Measurements from ENCODE around the gene PHACTR1. TPM values are rescaled to one million over a fixed set of nuclear protein-coding genes. Genes with fewer than 3 reads are reported as not detected.

Gene PHACTR1
- total and polyA plus RNA-seq, 4 experiments from 2014 or later, result 0.03 to 0.44 (median 0.42) TPM

DNA sequence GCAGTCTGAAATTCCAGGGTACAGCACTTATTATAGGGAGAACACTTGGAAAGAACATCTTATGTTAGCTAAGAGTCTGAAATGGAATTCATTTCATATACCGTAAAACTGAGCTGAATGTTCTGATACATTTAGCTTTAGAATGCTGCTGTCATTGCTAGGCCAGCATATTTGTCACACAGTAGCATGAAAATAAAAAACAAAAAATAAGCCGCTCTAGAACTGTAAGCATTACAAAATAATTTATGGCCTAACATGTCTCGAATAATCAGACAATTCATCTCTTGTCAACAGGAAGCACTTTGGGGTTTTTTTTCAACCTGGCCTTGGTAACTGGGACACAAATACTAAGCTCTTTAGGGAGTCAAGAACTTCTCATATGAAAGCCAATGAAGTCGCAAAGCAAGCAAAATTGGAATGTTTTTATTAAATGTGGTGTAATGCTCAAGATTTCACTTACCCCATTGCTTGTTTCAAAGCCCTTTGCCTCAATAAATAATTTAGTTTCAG, 115.7 kb downstream of the PHACTR1 start:
- Mint-ChIP-seq H3K27me3 (peaks cover 2 to 6% of the 10 kb centered on the region in 2 donors), H3K36me3 (no peaks in the 10 kb centered on the region), H3K4me3 (no peak overlapping the region), H3K27ac (no peak overlapping the region), H3K9me3 (peaks cover 2 to 12% (median 5%) of the 10 kb centered on the region in 8 donors), H3K4me1 (peaks cover 0 to 1% (median 0%) of the 10 kb centered on the region in 4 donors)
- no peaks in the 10 kb centered on the region for H3K4me1 ChIP-seq (ENCODE audit: insufficient read depth, low read length)
- H3K27ac ChIP-seq (ENCODE audit: low read depth, low read length), result no peak overlapping the region
- POLR2A ChIA-PET (ENCODE audit: partially characterized antibody), result no interaction called here
- no peaks in the 10 kb centered on the region for H3K36me3 ChIP-seq (ENCODE audit: insufficient read depth, low read length)
- no peaks in the 10 kb centered on the region for H3K27me3 ChIP-seq (ENCODE audit: insufficient read depth, low read length)
- no peak for DNase-seq
- CTCF ChIA-PET (ENCODE audit: partially characterized antibody), result interaction anchor here (0.8 kb wide), 1 partner anchor 12 kb away, joined by 3 read pairs; no protein-coding TSS in a partner anchor
- H3K9me3 ChIP-seq (ENCODE audit: control insufficient read depth in 1 of 2, low read length in 2 of 2), result no peaks in the 10 kb centered on the region
- no peak overlapping the region for H3K4me3 ChIP-seq (ENCODE audit: low read length in 2 of 2)
- intact Hi-C loops (cut with micrococcal nuclease), result no loop called here

DNA sequence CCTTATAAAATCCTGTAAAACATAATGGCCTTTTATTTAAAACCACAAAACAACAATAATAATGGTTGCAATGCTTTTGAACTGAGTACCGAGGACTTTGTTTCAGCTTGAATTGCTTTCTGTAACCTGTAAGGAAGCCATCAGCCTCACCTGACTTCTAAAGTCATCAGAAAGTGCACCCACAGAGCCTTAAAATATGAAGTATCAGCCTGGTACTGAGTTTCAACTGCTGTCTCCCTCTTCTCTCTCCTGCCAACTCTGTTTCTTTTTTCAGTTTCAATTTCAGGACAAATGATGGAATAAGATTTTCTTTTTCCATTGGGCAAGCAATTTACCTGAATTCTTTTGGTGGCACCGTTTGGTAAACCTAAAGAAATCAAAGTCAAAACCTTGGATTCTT, 119.4 kb downstream of the PHACTR1 start:
- H3K4me3 Mint-ChIP-seq, result no peak overlapping the region
- no peaks in the 10 kb centered on the region for H3K36me3 Mint-ChIP-seq
- no peak for DNase-seq
- H3K4me3 ChIP-seq (ENCODE audit: low read length in 2 of 2), result no peak overlapping the region
- intact Hi-C loops (cut with micrococcal nuclease), result no loop called here
- CTCF ChIA-PET (ENCODE audit: partially characterized antibody), result no interaction called here
- peaks cover 4 to 5% of the 10 kb centered on the region in 2 donors for H3K27me3 Mint-ChIP-seq
- H3K36me3 ChIP-seq (ENCODE audit: insufficient read depth, low read length), result no peaks in the 10 kb centered on the region
- H3K9me3 ChIP-seq (ENCODE audit: control insufficient read depth in 1 of 2, low read length in 2 of 2), result peaks cover 0 to 8% of the 10 kb centered on the region in 2 donors
- H3K9me3 Mint-ChIP-seq, result peaks cover 2 to 25% (median 7%) of the 10 kb centered on the region in 8 donors
- H3K4me1 ChIP-seq (ENCODE audit: insufficient read depth, low read length), result no peaks in the 10 kb centered on the region
- peaks cover 0 to 1% (median 0%) of the 10 kb centered on the region in 4 donors for H3K4me1 Mint-ChIP-seq
- H3K27ac Mint-ChIP-seq, result no peak overlapping the region
- no peak overlapping the region for H3K27ac ChIP-seq (ENCODE audit: low read depth, low read length)
- POLR2A ChIA-PET (ENCODE audit: partially characterized antibody), result no interaction called here
- H3K27me3 ChIP-seq (ENCODE audit: insufficient read depth, low read length), result no peaks in the 10 kb centered on the region

DNA sequence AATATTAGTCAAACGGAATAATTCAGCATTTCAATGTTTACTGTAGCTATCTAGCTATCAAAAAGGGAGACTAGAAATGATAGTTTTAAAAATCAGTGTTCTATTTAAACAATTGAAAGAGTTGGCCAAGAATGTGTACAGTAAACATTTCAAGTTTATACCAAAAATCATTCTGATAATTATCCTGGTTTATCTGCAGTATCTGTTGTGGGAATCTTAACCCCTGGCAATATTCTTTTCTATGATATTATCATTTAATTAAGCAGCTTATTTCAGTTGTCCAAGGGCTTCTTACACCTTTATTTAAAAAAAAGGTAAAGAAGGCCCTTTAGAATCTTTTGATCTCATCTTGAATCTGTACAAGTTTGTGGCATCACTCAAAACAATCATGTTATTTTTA, 125.1 kb downstream of the PHACTR1 start:
- ChIA-PET POLR2A (ENCODE audit: partially characterized antibody) (no interaction called here), CTCF (ENCODE audit: partially characterized antibody) (no interaction called here)
- no peaks in the 10 kb centered on the region for H3K4me1 ChIP-seq (ENCODE audit: insufficient read depth, low read length)
- H3K4me3 Mint-ChIP-seq, result no peak overlapping the region
- no peak overlapping the region for H3K27ac ChIP-seq (ENCODE audit: low read depth, low read length)
- H3K9me3 Mint-ChIP-seq, result peaks cover 2 to 19% (median 4%) of the 10 kb centered on the region in 8 donors
- no peaks in the 10 kb centered on the region for H3K36me3 Mint-ChIP-seq
- DNase-seq, result no peak
- H3K27ac Mint-ChIP-seq, result no peak overlapping the region
- peaks cover 0 to 4% of the 10 kb centered on the region in 2 donors for H3K27me3 Mint-ChIP-seq
- H3K36me3 ChIP-seq (ENCODE audit: insufficient read depth, low read length), result no peaks in the 10 kb centered on the region
- no peaks in the 10 kb centered on the region for H3K4me1 Mint-ChIP-seq
- H3K4me3 ChIP-seq (ENCODE audit: low read length in 2 of 2), result no peak overlapping the region
- H3K9me3 ChIP-seq (ENCODE audit: control insufficient read depth in 1 of 2, low read length in 2 of 2), result peaks cover 0 to 8% of the 10 kb centered on the region in 2 donors
- no peaks in the 10 kb centered on the region for H3K27me3 ChIP-seq (ENCODE audit: insufficient read depth, low read length)
- intact Hi-C loops (cut with micrococcal nuclease), result no loop called here

DNA sequence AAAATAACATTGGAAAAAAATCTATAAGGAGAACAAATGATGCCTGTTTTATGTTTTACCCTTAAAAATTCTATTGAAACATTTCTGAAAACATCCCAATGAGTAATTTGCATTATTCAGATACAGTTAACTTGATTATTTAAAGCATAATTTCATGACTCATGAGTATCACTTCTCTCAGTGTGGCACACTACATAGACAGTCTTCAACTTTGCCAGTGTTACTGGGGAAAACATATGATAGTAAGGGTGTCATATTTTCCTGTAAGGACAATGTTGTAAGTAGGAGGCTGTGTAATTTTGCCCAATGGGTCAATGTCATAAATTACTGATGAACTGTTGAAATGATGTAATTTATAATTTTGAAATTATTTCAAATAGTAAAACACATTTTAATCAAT, 125.5 kb downstream of the PHACTR1 start:
- ChIA-PET POLR2A (ENCODE audit: partially characterized antibody) (no interaction called here), CTCF (ENCODE audit: partially characterized antibody) (no interaction called here)
- DNase-seq, result no peak
- peaks cover 0 to 14% (median under 1%) of the 10 kb centered on the region in 8 donors for H3K9me3 Mint-ChIP-seq
- Histone ChIP-seq H3K36me3 (ENCODE audit: insufficient read depth, low read length) (no peaks in the 10 kb centered on the region), H3K27me3 (ENCODE audit: insufficient read depth, low read length) (no peaks in the 10 kb centered on the region), H3K4me3 (ENCODE audit: low read length in 2 of 2) (no peak overlapping the region), H3K9me3 (ENCODE audit: control insufficient read depth in 1 of 2, low read length in 2 of 2) (peaks cover 0 to 8% of the 10 kb centered on the region in 2 donors), H3K4me1 (ENCODE audit: insufficient read depth, low read length) (no peaks in the 10 kb centered on the region), H3K27ac (ENCODE audit: low read depth, low read length) (no peak overlapping the region)
- H3K4me1 Mint-ChIP-seq, result no peaks in the 10 kb centered on the region
- intact Hi-C loops (cut with micrococcal nuclease), result no loop called here
- H3K27me3 Mint-ChIP-seq, result peaks cover 0 to 4% of the 10 kb centered on the region in 2 donors
- H3K36me3 Mint-ChIP-seq, result no peaks in the 10 kb centered on the region
- no peak overlapping the region for H3K27ac Mint-ChIP-seq
- no peak overlapping the region for H3K4me3 Mint-ChIP-seq

DNA sequence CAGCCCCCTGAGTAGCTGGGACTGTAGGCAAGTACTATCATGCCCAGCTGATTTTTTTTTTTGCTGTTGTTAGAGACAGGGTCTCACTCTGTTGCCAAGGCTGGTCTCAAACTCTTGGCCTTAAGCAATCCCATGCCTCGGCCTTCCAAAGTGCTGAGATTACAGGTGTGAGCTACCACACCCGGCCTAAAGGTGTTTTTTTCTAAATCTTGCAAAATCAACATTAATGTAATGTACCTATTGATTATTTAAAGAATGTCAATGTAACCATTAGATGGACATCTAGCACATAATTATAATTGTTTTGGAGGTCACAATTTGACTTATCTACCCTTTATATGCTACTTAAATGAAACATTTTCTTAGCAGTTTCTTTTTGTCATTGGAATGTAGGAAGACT, 126.1 kb downstream of the PHACTR1 start:
- Histone ChIP-seq H3K27me3 (ENCODE audit: insufficient read depth, low read length) (no peaks in the 10 kb centered on the region), H3K9me3 (ENCODE audit: control insufficient read depth in 1 of 2, low read length in 2 of 2) (peaks cover 0 to 5% of the 10 kb centered on the region in 2 donors), H3K4me1 (ENCODE audit: insufficient read depth, low read length) (no peaks in the 10 kb centered on the region), H3K36me3 (ENCODE audit: insufficient read depth, low read length) (no peaks in the 10 kb centered on the region), H3K27ac (ENCODE audit: low read depth, low read length) (no peak overlapping the region), H3K4me3 (ENCODE audit: low read length in 2 of 2) (no peak overlapping the region)
- Mint-ChIP-seq H3K27ac (no peak overlapping the region), H3K4me3 (no peak overlapping the region), H3K36me3 (no peaks in the 10 kb centered on the region), H3K27me3 (peaks cover 0 to 4% of the 10 kb centered on the region in 2 donors), H3K4me1 (no peaks in the 10 kb centered on the region), H3K9me3 (peaks cover 0 to 11% (median under 1%) of the 10 kb centered on the region in 8 donors)
- no peak for DNase-seq
- ChIA-PET CTCF (ENCODE audit: partially characterized antibody) (no interaction called here), POLR2A (ENCODE audit: partially characterized antibody) (no interaction called here)
- intact Hi-C loops (cut with micrococcal nuclease), result no loop called here

DNA sequence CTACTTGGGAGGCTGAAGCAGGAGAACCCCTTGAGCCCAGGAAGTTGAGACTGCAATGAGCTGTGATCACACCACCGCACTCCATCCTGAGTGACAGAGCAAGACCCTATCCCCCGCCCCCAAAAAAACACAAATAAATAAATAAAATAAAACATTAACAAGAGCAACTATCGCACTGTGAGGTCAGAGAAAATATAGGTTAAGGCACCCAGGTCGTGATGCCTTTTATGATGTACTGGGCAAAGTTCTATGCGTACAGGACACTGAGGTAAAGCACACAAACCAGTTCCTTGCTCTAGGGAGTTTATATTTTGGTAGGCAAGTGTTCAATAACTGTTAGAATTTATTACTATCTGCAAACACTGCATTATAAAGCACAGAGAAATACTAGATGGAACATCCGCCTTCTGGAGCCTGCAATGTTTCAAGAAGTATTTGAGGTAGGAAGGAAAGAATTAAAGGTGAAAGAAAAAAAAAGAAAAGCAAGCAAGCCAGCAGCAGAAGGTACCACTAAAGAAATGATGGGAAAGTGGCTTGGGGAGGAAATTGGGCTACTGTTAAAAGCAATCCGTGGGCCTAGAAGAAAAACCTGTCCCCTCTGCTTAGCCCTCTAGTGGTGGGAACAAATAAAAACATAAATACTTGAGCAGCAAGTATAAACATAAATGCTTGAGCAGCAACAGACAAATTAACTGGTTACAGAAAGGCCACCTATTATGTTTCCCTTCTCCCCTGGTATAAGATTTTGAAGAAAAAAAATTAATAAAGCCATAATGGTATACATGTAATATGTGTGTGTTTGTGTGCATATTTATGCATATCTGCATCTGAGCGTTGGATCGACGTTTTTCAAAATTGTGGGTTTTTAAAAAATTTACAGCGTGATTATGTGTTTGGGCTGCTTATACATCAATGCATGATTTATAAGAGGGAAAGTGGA, 128.0 kb downstream of the PHACTR1 start:
- no peaks in the 10 kb centered on the region for H3K27me3 ChIP-seq (ENCODE audit: insufficient read depth, low read length)
- no peak overlapping the region for H3K27ac ChIP-seq (ENCODE audit: low read depth, low read length)
- POLR2A ChIA-PET (ENCODE audit: partially characterized antibody), result no interaction called here
- H3K9me3 ChIP-seq (ENCODE audit: control insufficient read depth in 1 of 2, low read length in 2 of 2), result no peaks in the 10 kb centered on the region
- no peaks in the 10 kb centered on the region for H3K36me3 ChIP-seq (ENCODE audit: insufficient read depth, low read length)
- peak in 1 of 5 donors; percentile 1 for DNase-seq
- CTCF ChIA-PET (ENCODE audit: partially characterized antibody), result interaction anchor here (1.0 kb wide), 1 partner anchor 13 kb away, joined by 3 read pairs; no protein-coding TSS in a partner anchor
- H3K4me1 ChIP-seq (ENCODE audit: insufficient read depth, low read length), result no peaks in the 10 kb centered on the region
- intact Hi-C loops (cut with micrococcal nuclease), result no loop called here
- H3K4me3 ChIP-seq (ENCODE audit: low read length in 2 of 2), result no peak overlapping the region
- no peak overlapping the region for H3K4me3 Mint-ChIP-seq
- H3K4me1 Mint-ChIP-seq, result peaks cover 0 to 3% (median 0%) of the 10 kb centered on the region in 4 donors
- no peaks in the 10 kb centered on the region for H3K9me3 Mint-ChIP-seq
- peaks cover 0 to 8% of the 10 kb centered on the region in 2 donors for H3K27me3 Mint-ChIP-seq
- no peak overlapping the region for H3K27ac Mint-ChIP-seq
- no peaks in the 10 kb centered on the region for H3K36me3 Mint-ChIP-seq

DNA sequence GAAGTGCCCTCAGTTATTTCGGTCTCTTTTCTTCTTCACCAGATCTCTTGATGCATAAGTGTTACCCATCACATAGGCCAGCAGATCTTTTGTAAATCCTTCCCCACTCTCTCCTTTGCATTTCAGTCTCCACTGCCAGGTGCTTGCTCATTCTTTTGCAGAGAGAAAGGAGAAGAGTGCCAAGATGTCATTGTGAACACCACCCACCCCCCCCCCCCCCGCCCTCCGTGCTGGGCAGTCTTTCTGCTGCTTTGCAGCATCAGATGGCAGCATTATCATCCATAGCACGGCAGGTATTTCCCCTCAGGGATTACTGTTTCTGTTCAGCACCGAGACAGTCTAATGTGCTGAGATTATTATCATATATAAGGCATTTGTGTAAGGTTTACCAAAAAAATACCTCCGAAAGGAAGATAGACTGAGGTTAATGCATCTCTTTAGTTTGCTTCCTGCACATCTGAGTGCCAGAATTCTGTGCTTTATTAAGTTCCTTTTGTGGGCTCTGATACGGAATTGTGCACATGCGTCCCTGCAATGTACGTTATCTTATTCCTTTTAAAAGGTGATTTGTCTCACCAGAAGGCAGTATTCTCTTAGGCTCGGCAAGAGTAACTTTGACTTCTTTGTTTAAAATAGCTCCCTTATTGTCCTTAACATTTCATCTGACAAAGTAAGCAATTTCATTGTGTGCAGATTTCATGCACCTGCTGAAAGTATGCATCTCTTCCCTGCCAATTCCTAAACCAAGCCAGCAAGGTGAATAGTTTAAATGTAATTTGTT, 128.8 kb downstream of the PHACTR1 start:
- Mint-ChIP-seq H3K4me1 (peaks cover 0 to 3% (median 0%) of the 10 kb centered on the region in 4 donors), H3K9me3 (no peaks in the 10 kb centered on the region), H3K27ac (no peak overlapping the region), H3K27me3 (peaks cover 2 to 6% of the 10 kb centered on the region in 2 donors), H3K4me3 (no peak overlapping the region), H3K36me3 (no peaks in the 10 kb centered on the region)
- Histone ChIP-seq H3K9me3 (ENCODE audit: control insufficient read depth in 1 of 2, low read length in 2 of 2) (no peaks in the 10 kb centered on the region), H3K4me3 (ENCODE audit: low read length in 2 of 2) (no peak overlapping the region), H3K36me3 (ENCODE audit: insufficient read depth, low read length) (no peaks in the 10 kb centered on the region), H3K27ac (ENCODE audit: low read depth, low read length) (no peak overlapping the region), H3K27me3 (ENCODE audit: insufficient read depth, low read length) (no peaks in the 10 kb centered on the region), H3K4me1 (ENCODE audit: insufficient read depth, low read length) (no peaks in the 10 kb centered on the region)
- POLR2A ChIA-PET (ENCODE audit: partially characterized antibody), result no interaction called here
- CTCF ChIA-PET (ENCODE audit: partially characterized antibody), result no interaction called here
- DNase-seq, result no peak
- intact Hi-C loops (cut with micrococcal nuclease), result no loop called here

Measured in CD4-positive, alpha-beta memory T cell (primary cell).